Mammary epithelial cell (primary cell): ENCODE data around the gene PELI2.

ENCODE experiments used
- CTCF ChIP-seq, 2 donors: IDR thresholded peaks in 1 of 2; conservative IDR thresholded peaks in 1 of 2; 2 replicates each; pipeline ENCODE4 v1.5.1; 2011 to 2012; ENCODE audit warnings: inconsistent platforms in 2 of 2, low read length in 2 of 2, mild to moderate bottlenecking in 2 of 2, control low read depth in 1 of 2, low read depth in 1 of 2; ENCODE audit not compliant: insufficient read depth in 1 of 2; ENCODE audit errors: extremely low read depth in 1 of 2
- EZH2 ChIP-seq: IDR thresholded peaks from 2 replicates; pipeline ENCODE4 v1.6.1; 2012; ENCODE audit warnings: low read length, inconsistent platforms, borderline replicate concordance

GRCh38 chr14:56274556-56274955 lies 156.3 kb downstream of the PELI2 start:
- TF ChIP-seq CTCF (conservative IDR thresholded peaks at IDR 0.05 in 1 of 2, IDR thresholded peaks at IDR 0.05 in 1 of 2; ENCODE audit: extremely low read depth in 1 of 2, insufficient read depth in 1 of 2, low read depth in 1 of 2, low read length in 2 of 2) (no peak), EZH2 (no peak)
